Erythroblast (primary cell): ENCODE data around the gene ZRSR2.
"Not testable (repeated sequence)": the region's sequence is repeated elsewhere in the genome, so short reads cannot be mapped to it uniquely, and the experiment has no call there.

Experiments
- DNase-seq, 2 experiments: peaks; one replicate each; lab custom pipeline; 2025; lab: John Stamatoyannopoulos, UW
- GATA1 ChIP-seq: IDR thresholded peaks from 2 replicates; pipeline ENCODE4 v1.6.1; 2011; ENCODE audit warnings: low read depth, mild to moderate bottlenecking, control low read depth, low read length, moderate library complexity
- POLR2A ChIP-seq: IDR thresholded peaks from 2 replicates; pipeline ENCODE4 v1.6.1; 2011; ENCODE audit warnings: mild to moderate bottlenecking, low read length

The ZRSR2 gene

DNA sequence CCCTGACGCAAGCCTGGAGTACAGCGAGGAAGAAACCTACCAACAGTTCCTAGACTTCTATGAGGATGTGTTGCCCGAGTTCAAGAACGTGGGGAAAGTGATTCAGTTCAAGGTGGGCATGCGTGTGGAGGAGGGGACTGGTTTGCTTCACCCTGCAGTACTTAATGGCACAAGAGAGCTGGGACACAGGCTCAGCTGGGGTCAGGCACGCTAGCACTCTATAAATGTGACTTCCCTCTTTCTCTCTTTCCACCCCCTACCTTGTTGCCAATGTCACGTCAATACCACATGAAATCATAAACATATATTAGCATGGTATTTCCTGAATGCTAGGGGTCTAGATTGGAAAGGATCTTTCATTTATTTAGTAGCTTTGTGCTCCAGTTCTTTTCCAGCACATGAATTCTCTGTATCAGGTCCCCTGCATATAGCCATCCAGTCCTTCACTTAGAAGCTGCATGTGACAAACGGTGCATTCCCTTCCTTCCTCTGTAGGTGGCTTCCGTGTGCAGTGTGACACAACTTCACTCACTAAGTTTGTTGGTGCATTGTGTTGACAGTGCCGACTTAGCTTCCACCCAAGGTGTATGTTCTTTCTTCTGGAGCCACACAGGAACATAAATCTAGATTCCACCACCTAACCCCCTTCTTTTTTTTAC, 25.6 kb downstream of the ZRSR2 start:
- TF ChIP-seq POLR2A (no peak), GATA1 (no peak)
- DNase-seq = peak; percentile 14 to 25

DNA sequence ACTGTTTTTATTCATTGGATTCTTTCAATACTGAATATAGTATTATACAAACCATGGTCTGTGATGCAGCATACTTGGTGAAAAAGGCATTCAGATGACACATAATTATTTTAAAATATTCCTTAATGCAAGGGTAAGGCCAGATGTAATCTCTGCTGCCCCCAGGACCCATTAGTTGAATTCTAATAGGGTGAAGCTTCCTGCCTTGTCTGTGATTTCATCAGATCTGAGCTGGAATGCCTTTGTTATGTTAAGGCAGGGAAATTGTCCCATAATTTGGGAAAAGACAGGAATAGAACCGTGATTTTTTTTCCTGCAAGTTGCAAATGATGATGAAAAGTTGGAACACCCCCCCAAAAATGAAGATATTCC, 26.1 kb downstream of the ZRSR2 start:
- DNase-seq = no peak
- TF ChIP-seq GATA1 (no peak), POLR2A (no peak)

DNA sequence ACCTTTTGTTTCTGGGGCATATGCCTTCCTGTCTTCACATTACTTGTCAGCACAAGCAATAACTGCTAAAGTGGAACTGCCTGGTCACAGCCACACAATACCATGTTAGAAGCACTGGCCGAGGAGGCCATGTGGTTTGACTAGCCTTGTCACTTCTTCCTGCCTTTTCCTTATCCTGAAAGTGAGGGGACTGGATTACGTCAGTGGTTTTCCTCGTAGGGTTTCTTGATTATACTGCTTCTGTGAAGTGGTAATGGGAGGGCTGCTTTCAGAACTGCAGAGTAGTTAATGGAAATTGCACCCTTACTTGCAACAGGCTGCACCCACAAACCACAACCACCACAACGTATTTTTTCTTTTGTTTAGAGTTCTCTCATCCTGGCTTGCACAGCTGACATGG, 26.6 kb downstream of the ZRSR2 start:
- DNase-seq = no peak
- no peak for TF ChIP-seq POLR2A
- TF ChIP-seq GATA1 = no peak

DNA sequence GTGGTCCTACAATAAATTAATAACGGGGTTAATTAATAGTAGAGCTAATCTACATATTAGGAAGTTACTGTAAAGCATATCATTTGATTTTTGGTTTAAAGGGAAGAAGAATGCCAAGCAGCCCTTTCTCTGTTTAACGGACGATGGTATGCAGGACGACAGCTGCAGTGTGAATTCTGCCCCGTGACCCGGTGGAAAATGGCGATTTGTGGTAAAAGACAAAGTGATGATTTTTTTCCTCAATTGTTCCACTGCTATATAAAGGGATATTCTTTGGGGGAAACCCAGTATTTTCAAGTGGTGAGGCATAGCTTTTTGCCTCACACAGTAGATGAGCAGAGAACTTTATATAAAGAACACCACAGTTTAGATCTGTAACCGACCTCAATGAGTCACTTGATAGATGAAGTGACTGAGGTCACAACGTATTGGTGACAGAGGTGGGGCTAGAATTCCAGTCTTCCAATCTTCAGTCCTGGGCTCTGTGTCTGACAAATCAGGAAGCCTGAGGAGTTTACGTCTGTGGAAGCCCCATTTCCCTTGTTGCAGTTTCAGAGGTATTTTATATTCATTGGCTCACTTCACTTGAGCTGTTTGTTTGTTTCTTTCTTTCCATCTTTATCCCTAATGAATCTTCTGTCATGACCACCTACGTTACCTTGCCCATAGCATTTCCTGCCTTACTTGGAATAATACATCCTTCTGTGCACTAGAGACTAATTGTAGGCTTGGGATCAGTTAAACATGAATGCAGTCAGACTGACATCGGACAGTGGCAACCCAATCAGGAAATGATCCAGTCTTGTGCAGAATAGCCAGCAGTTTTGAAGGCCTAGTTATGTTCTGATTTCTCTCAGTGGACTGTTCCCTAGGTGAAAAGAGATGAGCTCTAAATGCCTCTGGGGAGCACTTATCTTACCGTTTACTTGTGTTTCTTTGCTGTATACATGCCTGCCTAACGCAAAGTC, 30.1 kb downstream of the ZRSR2 start:
- DNase-seq = no peak
- TF ChIP-seq POLR2A = no peak
- TF ChIP-seq GATA1 = no peak

DNA sequence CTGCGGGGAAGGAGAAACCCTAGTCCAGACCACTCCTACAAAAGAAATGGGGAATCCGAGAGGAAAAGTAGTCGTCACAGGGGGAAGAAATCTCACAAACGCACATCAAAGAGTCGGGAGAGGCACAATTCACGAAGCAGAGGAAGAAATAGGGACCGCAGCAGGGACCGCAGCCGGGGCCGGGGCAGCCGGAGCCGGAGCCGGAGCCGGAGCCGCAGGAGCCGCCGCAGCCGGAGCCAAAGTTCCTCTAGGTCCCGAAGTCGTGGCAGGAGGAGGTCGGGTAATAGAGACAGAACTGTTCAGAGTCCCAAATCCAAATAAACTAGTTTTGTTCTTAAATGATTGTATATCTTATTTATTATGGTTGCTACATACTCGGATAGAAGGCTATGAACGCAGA, 32.6 kb downstream of the ZRSR2 start:
- TF ChIP-seq GATA1 (no peak), POLR2A (no peak)
- no peak for DNase-seq

DNA sequence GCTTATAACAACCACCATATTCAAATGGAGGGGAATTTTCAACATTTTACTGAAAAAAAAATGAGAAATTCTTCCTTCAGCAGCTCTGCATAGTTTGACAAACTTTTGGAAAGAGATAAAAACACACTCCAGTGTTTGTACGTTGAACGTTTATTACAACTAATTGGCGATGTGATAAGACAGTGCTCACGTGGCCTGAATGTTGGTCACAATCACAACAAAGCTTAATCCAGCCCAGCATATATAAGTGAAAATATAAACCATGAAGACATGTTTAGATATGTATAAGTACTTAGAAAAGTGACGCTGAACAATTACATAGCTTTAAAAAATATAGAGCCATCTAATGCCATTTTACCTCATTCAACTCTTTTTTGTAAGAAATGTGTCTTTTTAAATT, 35.7 kb downstream of the ZRSR2 start:
- TF ChIP-seq GATA1 (no peak), POLR2A (no peak)
- DNase-seq = no peak

DNA sequence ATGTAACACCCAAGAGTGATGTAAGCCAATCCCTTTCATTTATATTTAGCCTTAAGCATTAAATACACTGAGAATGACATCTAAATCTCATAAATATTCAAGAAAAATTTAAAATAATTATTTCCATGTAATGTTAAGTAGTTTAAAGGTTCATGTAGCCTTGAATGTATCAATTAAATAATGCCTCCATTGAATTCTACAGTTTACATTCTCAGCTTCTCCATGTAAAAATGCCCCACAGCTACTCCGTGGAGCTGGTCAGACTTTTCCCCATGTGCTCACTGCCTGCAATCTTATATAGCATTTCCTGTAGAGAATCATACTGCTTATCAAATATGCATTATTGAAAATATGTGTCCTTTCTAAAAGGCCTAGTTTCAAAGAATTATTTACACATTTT, 38.9 kb downstream of the ZRSR2 start:
- TF ChIP-seq GATA1 = no peak
- no peak for DNase-seq

DNA sequence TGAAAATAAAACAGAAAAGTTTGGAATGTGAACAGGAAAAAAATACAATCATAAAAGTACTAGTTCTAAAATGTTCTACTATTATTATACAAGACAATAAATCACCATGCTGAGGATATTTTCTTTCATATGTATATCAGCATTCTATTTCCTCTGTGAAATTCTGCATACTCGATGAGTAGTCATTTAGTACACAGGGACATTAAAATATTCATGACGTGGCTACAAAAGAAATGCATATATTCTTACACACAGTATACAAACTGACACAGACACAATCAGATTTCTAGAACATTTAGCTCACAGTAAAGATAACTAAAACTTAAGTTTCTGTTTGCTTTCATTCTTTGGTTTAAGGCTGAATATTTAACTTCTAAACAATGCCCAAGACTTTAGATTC, 41.1 kb downstream of the ZRSR2 start:
- DNase-seq = not testable (repeated sequence)

DNA sequence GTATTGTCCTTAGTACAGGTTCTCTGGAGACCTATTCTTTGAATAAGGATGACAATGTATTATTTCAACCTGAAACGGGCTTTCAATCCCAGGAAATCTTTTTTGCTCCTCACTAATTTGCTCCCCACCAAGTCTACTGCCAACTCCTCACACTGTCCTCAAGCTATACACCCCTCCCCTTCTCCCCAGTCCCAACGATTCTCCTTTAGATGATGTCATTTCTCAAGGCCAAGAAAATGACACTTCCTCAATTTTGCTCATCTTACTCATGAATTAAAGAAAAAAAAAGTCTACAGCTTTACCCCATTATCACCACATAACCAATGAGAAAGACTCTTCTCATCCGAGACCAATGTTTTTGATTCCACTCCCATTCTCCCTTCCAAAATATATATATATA, 43.8 kb downstream of the ZRSR2 start:
- TF ChIP-seq GATA1 (no peak), POLR2A (no peak)
- no peak for DNase-seq

DNA sequence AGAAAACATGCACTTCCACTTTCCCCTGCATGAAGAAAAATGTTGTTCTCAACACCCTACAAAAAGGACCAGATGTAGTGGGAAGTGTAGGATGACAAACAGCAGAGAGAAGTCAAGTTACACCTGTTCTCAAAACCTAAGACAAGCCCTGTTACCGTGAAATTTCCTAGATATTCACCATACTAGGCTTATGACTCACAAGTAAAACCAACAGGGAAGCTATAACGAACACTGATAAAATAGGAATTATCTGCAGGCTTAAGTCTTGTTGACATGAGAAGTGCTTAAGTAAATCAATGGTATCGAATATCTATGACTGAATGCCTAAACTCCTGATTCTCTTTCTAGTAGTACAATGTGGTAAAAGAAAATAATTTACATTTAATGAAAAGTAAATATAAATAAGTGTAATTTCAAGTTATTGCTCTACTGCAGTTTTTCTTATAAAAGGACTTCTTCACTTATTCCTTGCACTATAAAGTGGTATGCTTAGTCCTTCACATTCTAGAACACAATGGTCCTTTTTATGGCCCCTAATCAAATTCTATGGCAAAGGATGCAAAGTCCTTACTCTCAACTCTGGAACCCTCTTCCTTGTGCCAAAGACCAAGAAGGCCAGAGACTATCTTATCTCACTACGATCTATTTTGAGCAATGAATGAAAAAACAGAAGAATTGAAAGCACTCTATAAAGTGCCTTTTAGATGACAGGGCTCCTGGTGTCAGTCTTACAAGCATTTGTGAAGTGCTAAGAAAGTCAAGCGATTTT, 44.7 kb downstream of the ZRSR2 start:
- DNase-seq = no peak
- TF ChIP-seq POLR2A (no peak), GATA1 (no peak)

DNA sequence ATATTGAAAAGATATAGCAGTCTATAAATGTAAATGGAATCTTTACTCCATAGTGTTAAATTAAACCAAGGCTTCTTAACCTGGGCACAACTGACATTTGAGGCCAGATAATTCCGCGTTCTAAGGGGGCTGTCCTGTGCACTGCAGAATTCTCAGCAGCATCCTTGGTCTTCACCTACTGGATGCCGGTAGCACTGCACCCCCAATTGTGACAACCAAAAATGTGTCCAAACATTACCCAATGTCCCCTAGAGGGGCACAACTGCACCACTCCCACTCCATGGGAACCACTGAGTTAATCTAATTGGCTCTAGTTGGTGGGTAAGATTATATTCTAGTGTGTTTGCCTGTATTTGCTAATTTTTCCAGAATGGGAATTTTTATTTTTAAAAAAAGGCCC, 47.7 kb downstream of the ZRSR2 start:
- TF ChIP-seq POLR2A (no peak), GATA1 (no peak)
- DNase-seq = peak; percentile 15 to 23

DNA sequence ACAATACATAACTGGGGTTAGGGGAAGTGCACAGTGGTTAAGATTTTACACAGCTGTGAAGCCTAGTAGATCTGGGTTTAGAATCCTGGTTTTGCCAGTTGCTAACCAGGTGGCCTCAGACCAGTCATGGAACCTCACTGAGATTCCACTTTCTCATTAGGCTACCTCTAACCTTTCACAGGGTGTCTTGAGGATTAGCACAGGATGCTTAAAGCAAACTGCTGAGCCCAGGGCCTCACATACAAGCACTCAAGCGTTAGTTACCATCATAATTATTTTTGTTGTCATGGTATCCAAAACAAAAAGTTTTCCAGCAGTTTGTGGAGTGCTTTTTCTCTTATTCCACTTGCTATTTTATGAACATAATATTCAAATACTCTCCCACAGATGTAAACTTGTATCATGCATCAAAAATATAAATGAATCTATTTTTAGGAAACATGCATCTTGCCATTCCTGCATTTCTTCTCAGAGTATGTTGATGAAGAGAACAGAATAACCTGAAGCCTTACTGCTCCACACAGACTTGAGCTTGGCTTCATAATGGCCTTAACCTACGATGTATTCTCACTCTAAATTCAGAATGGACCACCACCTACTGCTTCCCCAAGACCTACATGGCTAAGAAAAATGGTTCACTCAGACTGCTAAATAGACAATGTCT, 51.7 kb downstream of the ZRSR2 start:
- no peak for TF ChIP-seq POLR2A
- no peak for TF ChIP-seq GATA1
- DNase-seq = no peak

DNA sequence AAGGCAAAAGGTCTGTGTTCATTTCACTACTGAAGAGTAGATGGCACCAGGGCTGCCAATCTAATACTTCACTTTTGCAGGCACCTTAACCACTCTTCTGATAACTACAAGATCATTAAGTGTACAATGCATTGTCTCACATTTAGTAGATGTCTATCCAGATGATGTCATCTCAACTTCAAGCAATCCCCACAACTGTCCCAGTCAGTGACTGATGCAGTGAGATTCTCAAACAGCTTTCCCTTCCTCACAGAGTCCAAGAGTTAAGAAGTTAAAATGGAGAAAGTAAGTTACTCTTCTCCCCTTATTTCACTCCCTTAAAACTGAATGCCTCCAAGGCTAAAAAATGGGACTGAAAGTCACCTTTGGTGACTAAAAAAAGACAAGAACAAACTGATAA, 53.7 kb downstream of the ZRSR2 start:
- DNase-seq = no peak
- no peak for TF ChIP-seq GATA1
- TF ChIP-seq POLR2A = no peak
